Liver (tissue), 3 donors: ENCODE measurements around the gene NCBP2.

Source experiments
- CTCF ChIP-seq: fragments of 150-350 bp; IDR thresholded peaks from 2 replicates; pipeline ENCODE4 v1.5.1; 2017; ENCODE audit warnings: improper control_type of control experiment, low read depth, low read length; ENCODE audit not compliant: missing input control
- GABPA ChIP-seq, 2 donors: IDR thresholded peaks in 1 of 2; conservative IDR thresholded peaks in 1 of 2; 2 replicates each; pipeline ENCODE4 v1.6.1; 2016; ENCODE audit warnings: antibody characterized with exemption in 2 of 2, mild to moderate bottlenecking in 1 of 2, moderate library complexity in 1 of 2
- JUND ChIP-seq, 2 donors: IDR thresholded peaks; 2 replicates each; pipeline ENCODE4 v1.6.1; 2016; ENCODE audit warnings: antibody characterized with exemption in 2 of 2
- RAD21 ChIP-seq, 2 donors: IDR thresholded peaks; 2 replicates each; pipeline ENCODE4 v1.6.1; 2016; ENCODE audit warnings: antibody characterized with exemption in 2 of 2, mild to moderate bottlenecking in 2 of 2
- REST ChIP-seq: IDR thresholded peaks from 2 replicates; pipeline ENCODE4 v1.6.1; 2016; ENCODE audit warnings: antibody characterized with exemption, mild to moderate bottlenecking
- SP1 ChIP-seq: IDR thresholded peaks from 2 replicates; pipeline ENCODE4 v1.6.1; 2018; ENCODE audit warnings: antibody characterized with exemption, mild to moderate bottlenecking
- YY1 ChIP-seq: IDR thresholded peaks from 2 replicates; pipeline ENCODE4 v1.6.1; 2016; ENCODE audit warnings: antibody characterized with exemption, mild to moderate bottlenecking
- ZBTB33 ChIP-seq: IDR thresholded peaks from 2 replicates; pipeline ENCODE4 v1.6.1; 2016; ENCODE audit warnings: antibody characterized with exemption
- TF ChIP-seq, protein P1 (sequence below): IDR thresholded peaks from 2 replicates; pipeline ENCODE4 v1.6.1; 2016; ENCODE audit warnings: antibody characterized with exemption
- donor health status: healthy.
- donor health status: healthy.

GRCh38 chr3:196968233-196969133, 26.2 kb upstream of the NCBP2 start, which contains the start of gene PIGZ:
- TF ChIP-seq RAD21 (IDR thresholded peaks at IDR 0.05) (no peak), GABPA (IDR thresholded peaks at IDR 0.05 in 1 of 2, conservative IDR thresholded peaks at IDR 0.05 in 1 of 2) (no peak), SP1 (no peak), CTCF (no peak), REST (no peak), JUND (IDR thresholded peaks at IDR 0.05) (no peak), YY1 (no peak), ZBTB33 (no peak)
- TF ChIP-seq, protein P1, sequence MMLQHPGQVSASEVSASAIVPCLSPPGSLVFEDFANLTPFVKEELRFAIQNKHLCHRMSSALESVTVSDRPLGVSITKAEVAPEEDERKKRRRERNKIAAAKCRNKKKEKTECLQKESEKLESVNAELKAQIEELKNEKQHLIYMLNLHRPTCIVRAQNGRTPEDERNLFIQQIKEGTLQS: no peak
